DOHH2 (cell line): ENCODE measurements around the gene FSHR.

Experiments
- H3F3A ChIP-seq: fragments of 200-600 bp; sonication (generic), shearing (Covaris generic); 2 replicates; pipeline ENCODE4 v1.6.0; 2016; ENCODE audit warnings: antibody characterized with exemption, mild to moderate bottlenecking; ENCODE audit not compliant: control insufficient read depth, insufficient read depth
- H3K27ac ChIP-seq: fragments of 200-600 bp; sonication (generic); 2 replicates; pipeline ENCODE4 v1.5.1; 2014; ENCODE audit warnings: low read depth, mild to moderate bottlenecking, low read length, moderate library complexity
- H3K27me3 ChIP-seq: fragments of 200-600 bp; sonication (generic); 2 replicates; pipeline ENCODE4 v1.6.1; 2014; ENCODE audit warnings: mild to moderate bottlenecking, low read length, mixed read lengths; ENCODE audit not compliant: control insufficient read depth
- H3K36me3 ChIP-seq: fragments of 200-600 bp; sonication (generic); 2 replicates; pipeline ENCODE4 v1.6.1; 2014; ENCODE audit warnings: mild to moderate bottlenecking, low read length, moderate library complexity, mixed read lengths; ENCODE audit not compliant: control insufficient read depth
- H3K4me1 ChIP-seq: fragments of 200-600 bp; sonication (generic); 2 replicates; pipeline ENCODE4 v1.6.1; 2014; ENCODE audit warnings: mild to moderate bottlenecking, low read length, mixed read lengths; ENCODE audit not compliant: control insufficient read depth
- H3K4me2 ChIP-seq: fragments of 200-600 bp; sonication (generic); 2 replicates; pipeline ENCODE4 v1.6.0; 2014; ENCODE audit warnings: mild to moderate bottlenecking, low read length, moderate library complexity
- H3K4me3 ChIP-seq: fragments of 200-600 bp; sonication (generic); 2 replicates; pipeline ENCODE4 v1.5.1; 2014; ENCODE audit warnings: mild to moderate bottlenecking, low read length, mixed read lengths
- H3K79me2 ChIP-seq: fragments of 200-600 bp; sonication (generic); 2 replicates; pipeline ENCODE4 v1.6.1; 2014; ENCODE audit warnings: mild to moderate bottlenecking, low read length, mixed read lengths; ENCODE audit not compliant: control insufficient read depth
- H3K9me2 ChIP-seq: fragments of 200-600 bp; sonication (generic); replicated peaks from 2 replicates; pipeline ENCODE4 v1.6.1; 2014; ENCODE audit warnings: mild to moderate bottlenecking, low read length, mixed read lengths; ENCODE audit not compliant: control insufficient read depth
- H3K9me3 ChIP-seq: fragments of 200-600 bp; sonication (generic); 2 replicates; pipeline ENCODE4 v1.6.1; 2014; ENCODE audit warnings: antibody characterized with exemption, low read length, mixed read lengths; ENCODE audit not compliant: control insufficient read depth, insufficient read depth
- H4K20me1 ChIP-seq: fragments of 200-600 bp; sonication (generic); 2 replicates; pipeline ENCODE4 v1.6.0; 2014; ENCODE audit warnings: low read depth, mild to moderate bottlenecking, antibody characterized with exemption, low read length, moderate library complexity; ENCODE audit not compliant: control insufficient read depth, insufficient read depth
- EZH2phosphoT487 ChIP-seq: fragments of 200-600 bp; sonication (generic); IDR thresholded peaks from 2 replicates; pipeline ENCODE4 v1.6.1; 2017; ENCODE audit warnings: borderline replicate concordance, mild to moderate bottlenecking, antibody characterized with exemption, low read length, moderate library complexity, mixed read lengths
- TF ChIP-seq, protein P1 (sequence below): fragments of 200-600 bp; sonication (generic); IDR thresholded peaks from one replicate; pipeline ENCODE4 v1.5.1; 2014; ENCODE audit warnings: antibody characterized with exemption, mild to moderate bottlenecking, low read depth, low read length; ENCODE audit not compliant: poor library complexity, severe bottlenecking

The FSHR gene

DNA sequence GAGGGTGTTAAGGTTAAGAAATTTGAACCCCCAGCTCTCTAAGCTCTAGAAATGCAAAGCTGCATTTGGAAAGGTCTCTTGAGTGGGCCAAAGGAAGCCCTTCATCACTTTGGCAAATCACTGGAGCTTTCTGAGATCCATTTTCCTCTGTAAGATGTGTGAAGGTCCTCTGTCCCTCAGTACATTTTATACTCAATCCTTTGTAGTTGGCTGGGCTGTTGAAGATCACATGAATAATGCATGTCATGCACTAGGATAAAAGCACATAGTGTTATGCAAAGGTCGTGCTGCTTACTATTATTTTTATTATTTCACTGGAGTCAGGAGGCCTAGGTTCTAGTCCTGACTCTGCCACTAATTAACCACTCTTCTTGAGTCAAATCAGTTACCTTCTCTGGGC, 124.9 kb downstream of the FSHR start:
- no peaks in the 10 kb centered on the region for H3K79me2 ChIP-seq
- H3K27me3 ChIP-seq: no peaks in the 10 kb centered on the region
- no peak overlapping the region for H3K4me2 ChIP-seq
- no peaks in the 10 kb centered on the region for H3K4me1 ChIP-seq
- no peaks in the 10 kb centered on the region for H3K9me2 ChIP-seq
- H3F3A ChIP-seq: no peaks in the 10 kb centered on the region
- TF ChIP-seq, protein P1, sequence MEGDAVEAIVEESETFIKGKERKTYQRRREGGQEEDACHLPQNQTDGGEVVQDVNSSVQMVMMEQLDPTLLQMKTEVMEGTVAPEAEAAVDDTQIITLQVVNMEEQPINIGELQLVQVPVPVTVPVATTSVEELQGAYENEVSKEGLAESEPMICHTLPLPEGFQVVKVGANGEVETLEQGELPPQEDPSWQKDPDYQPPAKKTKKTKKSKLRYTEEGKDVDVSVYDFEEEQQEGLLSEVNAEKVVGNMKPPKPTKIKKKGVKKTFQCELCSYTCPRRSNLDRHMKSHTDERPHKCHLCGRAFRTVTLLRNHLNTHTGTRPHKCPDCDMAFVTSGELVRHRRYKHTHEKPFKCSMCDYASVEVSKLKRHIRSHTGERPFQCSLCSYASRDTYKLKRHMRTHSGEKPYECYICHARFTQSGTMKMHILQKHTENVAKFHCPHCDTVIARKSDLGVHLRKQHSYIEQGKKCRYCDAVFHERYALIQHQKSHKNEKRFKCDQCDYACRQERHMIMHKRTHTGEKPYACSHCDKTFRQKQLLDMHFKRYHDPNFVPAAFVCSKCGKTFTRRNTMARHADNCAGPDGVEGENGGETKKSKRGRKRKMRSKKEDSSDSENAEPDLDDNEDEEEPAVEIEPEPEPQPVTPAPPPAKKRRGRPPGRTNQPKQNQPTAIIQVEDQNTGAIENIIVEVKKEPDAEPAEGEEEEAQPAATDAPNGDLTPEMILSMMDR: no peak
- no peak for TF ChIP-seq EZH2phosphoT487
- H3K36me3 ChIP-seq: no peaks in the 10 kb centered on the region
- no peaks in the 10 kb centered on the region for H4K20me1 ChIP-seq
- H3K4me3 ChIP-seq: no peak overlapping the region
- H3K9me3 ChIP-seq: no peaks in the 10 kb centered on the region
- no peak overlapping the region for H3K27ac ChIP-seq

DNA sequence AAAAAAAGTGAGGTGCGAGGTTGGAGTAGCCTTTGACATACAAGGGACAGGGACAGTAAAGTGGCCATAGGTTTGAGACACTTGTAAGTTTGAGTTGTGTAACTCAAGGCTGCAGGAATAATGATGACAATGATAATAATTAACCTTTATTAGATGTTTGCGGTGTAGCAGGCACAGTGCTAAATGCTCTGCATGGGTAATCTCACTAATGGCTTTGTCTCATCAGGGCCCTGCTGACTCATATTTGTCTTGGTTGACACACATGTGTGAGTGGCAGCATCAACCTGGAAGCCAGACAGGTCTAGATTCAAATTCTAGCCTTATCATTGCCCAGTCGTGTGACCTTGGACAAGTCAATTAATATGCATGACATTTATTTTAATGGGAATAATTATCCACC, 126.2 kb downstream of the FSHR start:
- Histone ChIP-seq H3K9me2 (no peaks in the 10 kb centered on the region), H3K9me3 (no peaks in the 10 kb centered on the region), H3K4me3 (no peak overlapping the region), H3K27me3 (no peaks in the 10 kb centered on the region), H4K20me1 (no peaks in the 10 kb centered on the region), H3K27ac (no peak overlapping the region), H3K4me1 (no peaks in the 10 kb centered on the region), H3K79me2 (no peaks in the 10 kb centered on the region), H3F3A (no peaks in the 10 kb centered on the region), H3K4me2 (no peak overlapping the region), H3K36me3 (no peaks in the 10 kb centered on the region)
- TF ChIP-seq, protein P1: no peak
- no peak for TF ChIP-seq EZH2phosphoT487

DNA sequence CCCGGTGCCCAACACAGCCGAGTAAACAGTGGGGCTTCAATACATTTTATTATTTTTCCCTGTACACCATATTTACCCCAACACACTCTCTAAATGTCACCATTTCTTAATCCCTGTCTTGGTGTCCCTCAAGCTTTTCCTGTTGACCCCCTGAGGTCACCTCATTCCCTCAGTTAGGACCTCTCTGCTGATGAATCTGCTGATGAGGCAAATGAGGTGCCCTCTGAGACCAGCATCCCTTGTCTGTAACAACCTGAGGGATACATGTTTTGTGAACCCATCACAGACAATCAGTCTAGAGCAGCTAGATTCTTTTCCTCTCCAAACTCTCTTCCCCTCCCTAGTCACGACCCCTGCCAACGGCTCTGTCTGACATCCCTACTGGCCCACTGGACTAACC, 127.6 kb downstream of the FSHR start:
- Histone ChIP-seq H3F3A (no peaks in the 10 kb centered on the region), H3K27me3 (no peaks in the 10 kb centered on the region), H3K4me3 (no peak overlapping the region), H3K9me3 (no peaks in the 10 kb centered on the region), H3K9me2 (no peaks in the 10 kb centered on the region), H4K20me1 (no peaks in the 10 kb centered on the region), H3K4me2 (no peak overlapping the region), H3K4me1 (no peaks in the 10 kb centered on the region), H3K36me3 (no peaks in the 10 kb centered on the region), H3K79me2 (no peaks in the 10 kb centered on the region), H3K27ac (no peak overlapping the region)
- TF ChIP-seq, protein P1: no peak
- no peak for TF ChIP-seq EZH2phosphoT487

DNA sequence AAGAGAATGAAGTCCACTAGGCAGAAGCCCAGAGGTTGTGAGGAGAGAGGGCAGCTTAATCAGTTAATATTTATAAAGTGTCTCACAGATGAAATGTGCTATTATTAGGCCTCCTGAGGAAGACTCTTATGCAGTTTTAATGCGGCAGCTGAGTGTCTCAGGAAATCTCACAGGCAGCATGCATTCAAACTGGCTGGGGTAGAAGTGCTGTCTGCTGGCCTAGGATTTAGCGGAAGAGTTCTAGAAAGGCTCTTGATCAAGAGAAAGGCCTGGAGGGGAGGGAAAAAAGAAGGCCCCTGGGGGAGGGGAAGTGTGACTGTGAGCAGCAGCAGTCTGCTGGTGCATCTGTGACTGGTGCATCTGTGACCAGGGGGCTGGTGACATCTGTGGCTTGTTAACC, 133.0 kb downstream of the FSHR start:
- TF ChIP-seq, protein P1: no peak
- no peak for TF ChIP-seq EZH2phosphoT487
- no peak overlapping the region for H3K27ac ChIP-seq

More for the DNA sequence above, 133.0 kb downstream of the FSHR start:
- Histone ChIP-seq H3F3A (no peaks in the 10 kb centered on the region), H3K9me3 (no peaks in the 10 kb centered on the region), H3K4me1 (no peaks in the 10 kb centered on the region), H4K20me1 (no peaks in the 10 kb centered on the region), H3K79me2 (no peaks in the 10 kb centered on the region), H3K9me2 (no peaks in the 10 kb centered on the region), H3K4me2 (no peak overlapping the region), H3K4me3 (no peak overlapping the region), H3K36me3 (no peaks in the 10 kb centered on the region), H3K27me3 (no peaks in the 10 kb centered on the region)
